Adrenal gland (tissue), 12 donors: ENCODE measurements around the gene TMEM184A. TPM values are rescaled to one million over a fixed set of nuclear protein-coding genes. Genes with fewer than 3 reads are reported as not detected.

ENCODE experiments used
- DNase-seq, 7 donors: peaks; one replicate each; pipeline ENCODE4 v3.0.0-alpha.2; 2019 to 2020
- H3K27ac ChIP-seq, 5 donors: fragments of 200-600 bp; sonication (generic) in 4 of 5; 1 replicate in 3 of 5; 2 replicates in 2 of 5; pipeline versions ENCODE4 v1.5.1 to v1.8.0; 2016 to 2020; ENCODE audit warnings: mild to moderate bottlenecking in 1 of 5
- H3K27me3 ChIP-seq: fragments of 200-600 bp; 2 replicates; pipeline ENCODE4 v1.8.0; 2021
- H3K36me3 ChIP-seq, 2 donors: fragments of 200-600 bp; replicated peaks in 1 of 2; 1 replicate in 1 of 2; 2 replicates in 1 of 2; pipeline versions ENCODE4 v1.5.1 to v1.8.0; 2018 to 2022
- H3K4me1 ChIP-seq, 2 donors: fragments of 200-600 bp; replicated peaks in 1 of 2; 1 replicate in 1 of 2; 2 replicates in 1 of 2; pipeline versions ENCODE4 v1.5.1 to v1.8.0; 2018 to 2021
- H3K4me3 ChIP-seq, 4 donors: fragments of 200-600 bp; sonication (generic) in 3 of 4; one replicate each; pipeline ENCODE4 v1.5.1; 2016 to 2018
- H3K9me3 ChIP-seq, 3 donors: fragments of 200-600 bp; sonication (generic) in 1 of 3; replicated peaks in 1 of 3; 1 replicate in 2 of 3; 2 replicates in 1 of 3; pipeline versions ENCODE4 v1.5.1 to v1.8.0; 2016 to 2021
- POLR2A ChIP-seq, 2 donors: fragments of 450-650 bp; IDR thresholded peaks; one replicate each; pipeline ENCODE4 v1.6.1; 2017; ENCODE audit warnings: antibody characterized with exemption in 2 of 2, mild to moderate bottlenecking in 2 of 2, moderate library complexity in 1 of 2
- WGBS, 4 donors: extraction: QIAGEN DNeasy Blood & Tissue Kit in 2 of 4; methylation state at CpG; one replicate each; pipeline versions ENCODE4 v1.1.5 to v1.1.7; 2013 to 2017; 5-methylcytosine and 5-hydroxymethylcytosine counted together
- intact Hi-C, 2 donors: fragments of 100-400 bp; cut with DNase I; formaldehyde crosslinking; loops; one replicate each; pipeline versions ENCODE4 v1.14.1 to v1.15.0; 2022 to 2023
- polyA plus RNA-seq, 3 donors: library from polyadenylated mRNA; stranded (reverse); fragments of 200-250 nt in 2 of 3; fragments of 350-450 nt in 1 of 3; fragmentation: Illumina TruSeq in 1 of 3; extraction: RNeasy Lipid Tissue Mini Kit (QIAGEN cat#74804) in 1 of 3; gene quantifications; one replicate each; pipeline ENCODE4 v1.2.3, GENCODE V29; 2013 to 2014
- total RNA-seq, 9 donors: library from RNA; depleted of rRNA in 4 of 9; stranded (reverse); fragments of >200 nt in 4 of 9; fragments of 120-200 nt in 1 of 9; fragmentation: NEBNext Ultra II Directional in 1 of 9; extraction: Animal tissue kit (Norgen Biotek cat#: 25700) in 1 of 9; gene quantifications; one replicate each; pipeline versions ENCODE4 v1.1.0 to v1.2.4, GENCODE V29; 2013 to 2023
- TF ChIP-seq, protein P1 (sequence below), 6 experiments: fragments of 450-650 bp in 4 of 6; fragments of 200-600 bp in 2 of 6; sonication (generic) in 1 of 6; IDR thresholded peaks; 1 replicate in 5 of 6; 2 replicates in 1 of 6; pipeline versions ENCODE4 v1.5.1 to v1.8.0; 2016 to 2021; ENCODE audit warnings: antibody characterized with exemption in 6 of 6, mild to moderate bottlenecking in 2 of 6, moderate library complexity in 1 of 6
- donor health status: healthy with polysubstance abuse.
- donor health status: Bipolar disorder and iron deficiency.
- donor health status: DM: yes; HTN: yes; CAD: no.
- donor health status: DM: no; HTN: no; CAD: no.
- donor health status: DM: no; HTN: no; CAD: no.
- donor health status: DM: yes; HTN: yes; CAD: no.

TMEM184A gene
- total and polyA plus RNA-seq, 12 donors: 0.06 to 2.1 (median 0.79) TPM; not detected in 2

DNA sequence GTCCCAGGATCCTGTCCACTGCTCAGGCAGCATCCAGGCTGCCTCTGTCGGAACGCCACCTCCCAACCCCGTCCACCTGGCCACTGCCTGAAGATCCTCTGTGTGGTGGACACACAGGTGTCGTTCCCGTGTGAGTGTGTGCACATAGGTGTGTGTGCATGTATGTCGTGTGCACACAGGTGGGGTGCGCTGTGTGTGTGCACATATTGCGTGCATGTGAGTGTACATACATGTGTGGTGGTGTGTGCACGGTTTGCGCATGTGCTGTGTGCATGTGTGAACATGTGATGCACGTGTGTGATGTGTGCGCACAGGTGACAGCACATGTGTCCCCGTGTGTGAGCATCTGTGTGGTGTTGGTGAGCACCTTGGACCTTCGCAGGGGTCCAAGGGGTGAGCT, 7.1 kb downstream of the TMEM184A start:
- H3K27me3 ChIP-seq: no peaks in the 10 kb centered on the region
- H3K4me1 ChIP-seq: no peaks in the 10 kb centered on the region
- TF ChIP-seq, protein P1, sequence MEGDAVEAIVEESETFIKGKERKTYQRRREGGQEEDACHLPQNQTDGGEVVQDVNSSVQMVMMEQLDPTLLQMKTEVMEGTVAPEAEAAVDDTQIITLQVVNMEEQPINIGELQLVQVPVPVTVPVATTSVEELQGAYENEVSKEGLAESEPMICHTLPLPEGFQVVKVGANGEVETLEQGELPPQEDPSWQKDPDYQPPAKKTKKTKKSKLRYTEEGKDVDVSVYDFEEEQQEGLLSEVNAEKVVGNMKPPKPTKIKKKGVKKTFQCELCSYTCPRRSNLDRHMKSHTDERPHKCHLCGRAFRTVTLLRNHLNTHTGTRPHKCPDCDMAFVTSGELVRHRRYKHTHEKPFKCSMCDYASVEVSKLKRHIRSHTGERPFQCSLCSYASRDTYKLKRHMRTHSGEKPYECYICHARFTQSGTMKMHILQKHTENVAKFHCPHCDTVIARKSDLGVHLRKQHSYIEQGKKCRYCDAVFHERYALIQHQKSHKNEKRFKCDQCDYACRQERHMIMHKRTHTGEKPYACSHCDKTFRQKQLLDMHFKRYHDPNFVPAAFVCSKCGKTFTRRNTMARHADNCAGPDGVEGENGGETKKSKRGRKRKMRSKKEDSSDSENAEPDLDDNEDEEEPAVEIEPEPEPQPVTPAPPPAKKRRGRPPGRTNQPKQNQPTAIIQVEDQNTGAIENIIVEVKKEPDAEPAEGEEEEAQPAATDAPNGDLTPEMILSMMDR (IDR thresholded peaks at IDR 0.05): no peak
- no peak for TF ChIP-seq POLR2A (IDR thresholded peaks at IDR 0.05)
- H3K9me3 ChIP-seq: no peaks in the 10 kb centered on the region
- H3K27ac ChIP-seq: no peak overlapping the region
- intact Hi-C loops: no loop called here
- WGBS, 4 donors: 76 to 94% (median 85%) methylated on average over 3 to 14 of the region's 14 CpGs
- no peak overlapping the region for H3K4me3 ChIP-seq
- no peaks in the 10 kb centered on the region for H3K36me3 ChIP-seq
- no peak for DNase-seq

DNA sequence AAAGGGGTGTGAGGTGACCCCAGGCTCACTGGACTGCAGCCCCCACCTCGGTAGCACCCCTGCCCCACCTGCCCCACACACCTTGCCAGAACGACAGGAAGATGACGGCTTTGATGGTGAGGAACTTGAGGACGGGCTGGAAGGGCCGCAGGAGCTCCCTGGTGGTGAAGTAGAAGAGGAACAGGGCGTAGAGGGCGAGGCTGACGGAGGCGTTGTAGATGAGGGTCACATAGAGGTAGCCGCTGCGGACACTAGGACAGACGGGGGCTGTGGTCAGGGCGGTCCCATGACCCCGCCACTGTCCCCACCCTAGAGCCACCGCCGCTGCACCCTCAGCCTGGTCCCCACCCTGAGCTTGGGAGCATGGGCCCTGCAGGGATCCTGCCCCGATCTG, 7.6 kb downstream of the TMEM184A start:
- no peaks in the 10 kb centered on the region for H3K4me1 ChIP-seq
- no peaks in the 10 kb centered on the region for H3K9me3 ChIP-seq
- intact Hi-C loops: no loop called here
- no peak for DNase-seq
- no peak overlapping the region for H3K4me3 ChIP-seq
- H3K36me3 ChIP-seq: no peaks in the 10 kb centered on the region
- 64 to 72% (median 70%) methylated on average over 11 to 17 of the region's 17 CpGs for WGBS, 4 donors
- no peaks in the 10 kb centered on the region for H3K27me3 ChIP-seq
- TF ChIP-seq POLR2A (IDR thresholded peaks at IDR 0.05): no peak
- TF ChIP-seq, protein P1 (IDR thresholded peaks at IDR 0.05): no peak
- no peak overlapping the region for H3K27ac ChIP-seq

DNA sequence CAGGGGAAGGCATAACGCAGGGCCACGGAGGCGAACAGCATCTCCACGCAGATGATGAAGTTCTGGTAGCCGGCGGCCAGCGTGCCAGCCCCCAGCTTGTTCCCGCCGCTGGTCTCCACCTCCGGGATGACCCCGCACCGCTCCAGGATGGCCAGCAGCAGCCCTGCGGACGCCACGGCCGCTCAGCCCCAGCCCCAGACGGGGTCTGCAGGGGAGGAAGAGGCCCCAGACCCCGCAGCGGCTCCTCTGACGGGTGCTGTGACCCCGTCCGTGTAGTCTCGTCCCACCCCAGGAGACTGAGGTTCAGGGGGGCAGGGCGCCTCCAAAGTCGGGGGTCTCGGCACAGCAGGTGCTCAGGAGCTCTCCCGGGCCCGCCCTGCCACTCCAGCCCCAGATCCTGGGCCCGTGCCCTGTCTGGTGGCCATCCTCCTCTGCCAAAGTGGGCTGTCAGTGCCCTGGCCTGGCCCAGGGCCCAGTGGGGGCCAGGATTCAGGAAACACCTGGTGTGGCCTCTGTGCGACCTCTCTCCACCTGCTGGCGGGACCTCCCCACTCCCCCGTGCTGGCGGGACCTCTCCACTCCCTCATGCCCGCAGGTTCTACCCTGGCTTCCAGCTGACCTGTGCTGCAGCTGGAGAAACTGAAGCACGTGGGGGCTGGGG, 8.1 kb downstream of the TMEM184A start:
- Histone ChIP-seq H3K4me1 (no peaks in the 10 kb centered on the region), H3K4me3 (no peak overlapping the region), H3K27ac (no peak overlapping the region), H3K9me3 (no peaks in the 10 kb centered on the region), H3K36me3 (no peaks in the 10 kb centered on the region), H3K27me3 (no peaks in the 10 kb centered on the region)
- 68 to 80% (median 75%) methylated on average over 12 to 35 of the region's 35 CpGs for WGBS, 4 donors
- DNase-seq: no peak
- TF ChIP-seq POLR2A (IDR thresholded peaks at IDR 0.05): no peak
- TF ChIP-seq, protein P1 (IDR thresholded peaks at IDR 0.05): no peak
- intact Hi-C loops: no loop called here

DNA sequence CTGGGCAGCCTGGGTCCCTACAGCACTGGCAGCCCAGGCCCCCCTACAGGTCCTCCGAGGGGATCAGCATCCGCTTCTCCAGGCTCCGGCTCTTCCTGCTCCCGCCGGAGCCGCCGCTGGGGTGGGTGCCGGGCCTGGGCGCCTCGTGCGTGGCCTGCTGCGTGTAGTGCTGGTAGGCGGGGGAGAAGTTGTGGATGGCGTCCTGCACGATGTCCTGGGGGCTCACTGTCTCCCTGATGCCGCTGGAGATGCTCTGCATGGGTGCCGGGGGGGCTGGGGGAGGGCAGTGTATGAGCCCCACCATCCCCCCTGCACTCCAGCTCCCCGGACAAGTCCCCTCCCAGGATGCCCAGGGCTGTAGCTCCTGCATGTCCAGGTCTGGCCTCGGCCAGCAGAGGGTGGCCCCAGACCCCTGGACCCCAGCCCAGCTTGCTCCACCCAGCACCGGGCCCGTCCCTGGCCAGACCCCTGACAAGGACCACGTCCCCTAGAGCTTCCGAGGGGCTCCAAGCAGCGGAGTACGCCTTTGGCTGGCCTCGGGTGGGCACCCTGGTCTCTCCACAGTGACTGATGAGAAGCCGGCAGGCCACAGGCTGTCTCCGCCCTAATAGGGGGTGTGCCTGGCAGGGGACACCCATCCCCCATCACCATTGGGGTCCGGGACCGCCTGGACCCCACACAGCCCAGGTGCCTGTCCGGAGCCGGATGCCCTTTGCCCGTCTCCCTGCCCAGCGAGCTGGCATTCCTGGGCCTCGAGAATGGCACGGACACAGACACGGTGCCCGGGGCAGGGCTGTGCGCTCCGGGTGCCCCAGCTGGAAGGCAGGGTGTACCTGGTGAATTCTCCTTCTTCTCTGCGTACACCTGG, 8.9 kb downstream of the TMEM184A start:
- Histone ChIP-seq H3K4me1 (no peaks in the 10 kb centered on the region), H3K36me3 (peaks cover 0 to 5% of the 10 kb centered on the region in 2 donors), H3K9me3 (no peaks in the 10 kb centered on the region), H3K27ac (no peak overlapping the region), H3K27me3 (no peaks in the 10 kb centered on the region), H3K4me3 (no peak overlapping the region)
- peak in 2 of 7 donors; percentile 7 to 23 for DNase-seq
- TF ChIP-seq, protein P1 (IDR thresholded peaks at IDR 0.05): no peak
- TF ChIP-seq POLR2A (IDR thresholded peaks at IDR 0.05): no peak
- intact Hi-C loops: no loop called here
- WGBS, 4 donors: 71 to 85% (median 83%) methylated on average over 7 to 41 of the region's 41 CpGs
